ENCODE data around the gene PPP1R3G.

GRCh38 chr6:5105146-5105545 is 20.0 kb downstream of the PPP1R3G start:
- TF ChIP-seq EZH2 (IDR thresholded peaks at IDR 0.05; ENCODE audit: low read length): no peak
- TF ChIP-seq, protein P1, sequence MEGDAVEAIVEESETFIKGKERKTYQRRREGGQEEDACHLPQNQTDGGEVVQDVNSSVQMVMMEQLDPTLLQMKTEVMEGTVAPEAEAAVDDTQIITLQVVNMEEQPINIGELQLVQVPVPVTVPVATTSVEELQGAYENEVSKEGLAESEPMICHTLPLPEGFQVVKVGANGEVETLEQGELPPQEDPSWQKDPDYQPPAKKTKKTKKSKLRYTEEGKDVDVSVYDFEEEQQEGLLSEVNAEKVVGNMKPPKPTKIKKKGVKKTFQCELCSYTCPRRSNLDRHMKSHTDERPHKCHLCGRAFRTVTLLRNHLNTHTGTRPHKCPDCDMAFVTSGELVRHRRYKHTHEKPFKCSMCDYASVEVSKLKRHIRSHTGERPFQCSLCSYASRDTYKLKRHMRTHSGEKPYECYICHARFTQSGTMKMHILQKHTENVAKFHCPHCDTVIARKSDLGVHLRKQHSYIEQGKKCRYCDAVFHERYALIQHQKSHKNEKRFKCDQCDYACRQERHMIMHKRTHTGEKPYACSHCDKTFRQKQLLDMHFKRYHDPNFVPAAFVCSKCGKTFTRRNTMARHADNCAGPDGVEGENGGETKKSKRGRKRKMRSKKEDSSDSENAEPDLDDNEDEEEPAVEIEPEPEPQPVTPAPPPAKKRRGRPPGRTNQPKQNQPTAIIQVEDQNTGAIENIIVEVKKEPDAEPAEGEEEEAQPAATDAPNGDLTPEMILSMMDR (optimal IDR thresholded peaks at IDR 0.05 in 1 of 3, IDR thresholded peaks at IDR 0.05 in 1 of 3, conservative IDR thresholded peaks at IDR 0.05 in 1 of 3; ENCODE audit: extremely low read depth in 1 of 3, insufficient read depth in 2 of 3, low read length in 3 of 3): no peak

All from keratinocyte (primary cell).